ENCODE results near the gene CD36. TPM values are rescaled to one million over a fixed set of nuclear protein-coding genes. Genes with fewer than 3 reads are reported as not detected.

CD36 gene
- total RNA-seq, 4 donors from 2014 or later = 1.2 to 85.5 (median 11.0) TPM

DNA sequence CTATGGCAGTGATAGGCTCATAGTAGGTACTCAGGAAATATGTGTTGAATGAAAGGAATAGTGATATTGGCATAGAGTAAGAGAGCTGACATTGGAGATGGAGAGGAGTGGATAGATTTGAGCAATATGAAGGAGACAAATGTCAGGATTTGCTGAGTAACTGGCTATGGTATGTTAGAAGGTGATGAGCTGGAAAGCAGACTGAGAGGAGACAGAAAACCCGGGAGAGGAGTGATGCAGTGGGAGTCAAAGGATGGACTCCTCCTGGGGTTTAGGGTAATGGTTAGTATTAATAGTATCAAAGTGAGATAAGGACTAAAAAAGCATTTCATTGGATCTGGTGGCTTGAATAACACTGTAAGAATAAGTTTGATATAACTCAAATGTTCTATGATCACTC is 64.8 kb downstream of the CD36 start:
- WGBS, 2 donors = 86 to 95% methylated on average over 1 of the region's 1 CpG
- intact Hi-C loops (cut with DNase I) = loop anchor here (10.0 kb wide), 1 partner anchor 752 kb away; no protein-coding TSS in a partner anchor
- no peak for TF ChIP-seq POLR2A (IDR thresholded peaks at IDR 0.05)
- TF ChIP-seq, protein P1, sequence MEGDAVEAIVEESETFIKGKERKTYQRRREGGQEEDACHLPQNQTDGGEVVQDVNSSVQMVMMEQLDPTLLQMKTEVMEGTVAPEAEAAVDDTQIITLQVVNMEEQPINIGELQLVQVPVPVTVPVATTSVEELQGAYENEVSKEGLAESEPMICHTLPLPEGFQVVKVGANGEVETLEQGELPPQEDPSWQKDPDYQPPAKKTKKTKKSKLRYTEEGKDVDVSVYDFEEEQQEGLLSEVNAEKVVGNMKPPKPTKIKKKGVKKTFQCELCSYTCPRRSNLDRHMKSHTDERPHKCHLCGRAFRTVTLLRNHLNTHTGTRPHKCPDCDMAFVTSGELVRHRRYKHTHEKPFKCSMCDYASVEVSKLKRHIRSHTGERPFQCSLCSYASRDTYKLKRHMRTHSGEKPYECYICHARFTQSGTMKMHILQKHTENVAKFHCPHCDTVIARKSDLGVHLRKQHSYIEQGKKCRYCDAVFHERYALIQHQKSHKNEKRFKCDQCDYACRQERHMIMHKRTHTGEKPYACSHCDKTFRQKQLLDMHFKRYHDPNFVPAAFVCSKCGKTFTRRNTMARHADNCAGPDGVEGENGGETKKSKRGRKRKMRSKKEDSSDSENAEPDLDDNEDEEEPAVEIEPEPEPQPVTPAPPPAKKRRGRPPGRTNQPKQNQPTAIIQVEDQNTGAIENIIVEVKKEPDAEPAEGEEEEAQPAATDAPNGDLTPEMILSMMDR (IDR thresholded peaks at IDR 0.05) = no peak
- no peaks in the 10 kb centered on the region for H3K27me3 ChIP-seq
- no peak overlapping the region for H3K27ac ChIP-seq
- DNase-seq = no peak
- peaks cover 3 to 12% (median 6%) of the 10 kb centered on the region in 3 donors for H3K4me1 ChIP-seq
- H3K4me3 ChIP-seq = no peak overlapping the region
- H3K36me3 ChIP-seq = no peaks in the 10 kb centered on the region
- no peaks in the 10 kb centered on the region for H3K9me3 ChIP-seq

DNA sequence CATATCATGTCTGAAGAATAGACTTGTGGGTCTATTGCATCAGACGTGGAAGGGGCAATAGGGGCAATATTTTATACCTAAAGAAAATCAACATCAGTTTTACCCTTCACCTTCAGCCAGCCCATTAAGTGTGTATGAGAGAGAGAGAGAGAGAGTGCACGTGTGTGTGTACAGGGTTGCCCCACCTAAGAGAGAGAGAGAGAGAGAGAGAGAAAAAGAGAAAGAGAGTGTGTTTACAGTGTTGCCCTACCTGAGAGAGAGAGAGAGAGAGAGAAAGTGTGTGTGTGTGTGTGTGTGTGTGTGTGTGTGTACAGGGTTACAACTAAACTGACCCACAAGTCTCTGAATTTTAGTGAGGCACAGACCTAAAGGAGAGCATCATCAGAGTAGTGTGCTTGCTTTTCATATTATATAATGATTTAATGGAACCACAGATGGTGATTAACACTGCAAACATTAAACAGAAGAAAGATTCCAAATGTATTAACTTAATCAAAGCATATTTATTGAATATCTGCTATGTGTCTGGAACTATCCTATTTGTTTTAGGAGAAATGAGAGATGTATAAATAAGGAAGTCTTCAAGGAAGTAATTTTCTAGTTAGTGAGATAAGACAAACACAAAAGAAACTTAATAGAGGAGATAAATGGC is 66.8 kb downstream of the CD36 start:
- intact Hi-C loops (cut with DNase I) = loop anchor here (10.0 kb wide), 1 partner anchor 750 kb away; no protein-coding TSS in a partner anchor
- Histone ChIP-seq H3K4me3 (no peak overlapping the region), H3K4me1 (peaks cover 0 to under 1% (median 0%) of the 10 kb centered on the region in 3 donors), H3K9me3 (no peaks in the 10 kb centered on the region), H3K27ac (no peak overlapping the region), H3K27me3 (no peaks in the 10 kb centered on the region), H3K36me3 (no peaks in the 10 kb centered on the region)
- DNase-seq = no peak
- TF ChIP-seq, protein P1 (IDR thresholded peaks at IDR 0.05) = no peak
- 55 to 66% methylated on average over 2 of the region's 2 CpGs for WGBS, 2 donors

DNA sequence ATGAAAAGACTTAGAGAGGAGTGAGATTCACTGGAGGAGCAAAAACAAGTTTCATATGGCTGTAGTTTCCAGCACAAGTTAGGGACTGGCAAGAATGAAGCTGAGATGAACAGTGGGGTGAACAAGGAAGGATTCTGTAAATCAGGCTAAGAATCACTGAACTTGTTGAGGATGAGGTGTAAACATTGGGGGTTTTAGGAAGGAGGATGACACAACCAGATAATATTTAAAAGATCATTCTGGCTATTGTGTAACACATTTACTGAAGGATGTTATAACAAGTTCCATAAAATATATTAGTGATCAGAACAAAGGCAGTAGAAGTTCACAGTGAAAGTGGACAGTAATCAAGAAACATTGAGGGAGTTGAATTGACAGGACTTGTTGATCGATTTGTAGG is 68.9 kb downstream of the CD36 start:
- intact Hi-C loops (cut with DNase I) = loop anchor here (10.0 kb wide), 1 partner anchor 747 kb away; no protein-coding TSS in a partner anchor
- TF ChIP-seq POLR2A (IDR thresholded peaks at IDR 0.05) = no peak
- TF ChIP-seq, protein P1 (IDR thresholded peaks at IDR 0.05) = no peak

DNA sequence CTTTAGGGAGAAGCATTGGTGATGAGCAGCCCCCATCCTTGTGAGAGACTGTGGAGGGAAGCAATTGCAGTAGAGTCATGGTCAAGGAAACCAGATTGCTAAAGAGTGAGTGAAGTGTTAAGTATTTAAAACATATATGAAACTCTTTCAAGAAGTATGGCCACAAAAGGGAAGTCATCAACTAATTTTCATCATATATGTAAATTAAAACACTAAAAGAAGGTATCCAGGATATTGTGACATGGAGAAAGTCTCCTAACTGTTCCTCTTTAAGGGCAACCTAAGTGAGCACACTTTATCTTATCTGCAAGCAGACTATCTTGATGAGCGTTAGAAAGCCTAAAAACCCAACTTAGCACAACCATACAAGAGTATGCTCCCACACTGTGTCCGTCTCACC is 69.7 kb downstream of the CD36 start:
- TF ChIP-seq POLR2A (IDR thresholded peaks at IDR 0.05) = no peak
- intact Hi-C loops (cut with DNase I) = loop anchor here (10.0 kb wide), 1 partner anchor 747 kb away; no protein-coding TSS in a partner anchor
- 63 to 85% methylated on average over 2 of the region's 2 CpGs for WGBS, 2 donors
- Histone ChIP-seq H3K9me3 (no peaks in the 10 kb centered on the region), H3K4me3 (no peak overlapping the region), H3K4me1 (no peaks in the 10 kb centered on the region), H3K36me3 (no peaks in the 10 kb centered on the region), H3K27me3 (no peaks in the 10 kb centered on the region), H3K27ac (no peak overlapping the region)
- DNase-seq = no peak

More for the DNA sequence above, 68.9 kb downstream of the CD36 start:
- H3K27me3 ChIP-seq = no peaks in the 10 kb centered on the region
- H3K4me3 ChIP-seq = no peak overlapping the region
- H3K36me3 ChIP-seq = no peaks in the 10 kb centered on the region
- WGBS, 2 donors = 87 to 89% methylated on average over 1 of the region's 1 CpG
- no peaks in the 10 kb centered on the region for H3K9me3 ChIP-seq
- no peak for DNase-seq
- H3K27ac ChIP-seq = no peak overlapping the region
- no peaks in the 10 kb centered on the region for H3K4me1 ChIP-seq

DNA sequence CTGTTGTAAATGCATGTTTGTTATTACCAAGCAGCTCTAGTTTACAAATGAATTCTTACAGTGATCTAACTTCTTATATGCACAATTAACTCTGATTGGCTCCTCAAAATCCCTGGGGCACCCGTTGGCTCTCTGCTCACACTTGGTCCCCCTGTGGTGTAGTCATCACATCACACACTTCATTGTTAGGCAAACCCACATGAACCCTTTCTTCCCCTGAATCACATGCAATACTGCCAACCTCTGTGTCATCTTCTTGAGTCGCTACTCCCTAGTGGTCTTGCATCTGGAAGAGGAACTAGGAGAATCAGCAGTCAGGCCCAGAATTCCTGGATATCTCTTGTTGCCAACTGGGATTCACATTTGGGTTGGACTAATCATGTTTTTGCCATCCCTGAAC is 73.1 kb downstream of the CD36 start:
- H3K27me3 ChIP-seq = no peaks in the 10 kb centered on the region
- H3K36me3 ChIP-seq = no peaks in the 10 kb centered on the region
- TF ChIP-seq, protein P1 (IDR thresholded peaks at IDR 0.05) = no peak
- TF ChIP-seq POLR2A (IDR thresholded peaks at IDR 0.05) = no peak
- no peak for DNase-seq
- H3K27ac ChIP-seq = no peak overlapping the region
- WGBS, 2 donors = 40 to 65% methylated on average over 2 of the region's 2 CpGs
- intact Hi-C loops (cut with DNase I) = no loop called here
- H3K4me1 ChIP-seq = no peaks in the 10 kb centered on the region
- no peaks in the 10 kb centered on the region for H3K9me3 ChIP-seq
- H3K4me3 ChIP-seq = no peak overlapping the region

All from esophagus squamous epithelium (tissue), 5 donors.